K562 (cell line): ENCODE measurements around the gene EFNA2. TPM values are rescaled to one million over a fixed set of nuclear protein-coding genes. Genes with fewer than 3 reads are reported as not detected.

Experiments used
- C11orf30 ChIP-seq: fragments of 450-650 bp; IDR thresholded peaks from 2 replicates; pipeline ENCODE4 v1.6.1; 2016; ENCODE audit warnings: low read depth, mild to moderate bottlenecking
- DPF2 ChIP-seq: fragments of 450-650 bp; IDR thresholded peaks from 2 replicates; pipeline ENCODE4 v1.6.1; 2016
- E2F5 ChIP-seq: sonication (generic); formaldehyde crosslinking; IDR thresholded peaks from 2 replicates; pipeline ENCODE4 v1.8.0; 2022; ENCODE audit warnings: mild to moderate bottlenecking, missing genetic modification reagents
- HIVEP1 ChIP-seq: fragments of 250-450 bp; sonication (Bioruptor Pico); IDR thresholded peaks from 2 replicates; pipeline ENCODE4 v1.4.0; 2020; ENCODE audit warnings: mild to moderate bottlenecking
- HMGXB4 ChIP-seq: sonication (generic); formaldehyde crosslinking; IDR thresholded peaks from 2 replicates; pipeline ENCODE4 v1.8.1; 2023; ENCODE audit warnings: mild to moderate bottlenecking, missing genetic modification reagents
- KLF10 ChIP-seq: fragments of 250-450 bp; sonication (Bioruptor Pico); IDR thresholded peaks from 2 replicates; pipeline ENCODE4 v1.6.1; 2021; ENCODE audit warnings: matching md5 sums
- MCM5 ChIP-seq: fragments of 450-650 bp; IDR thresholded peaks from 2 replicates; pipeline ENCODE4 v1.6.1; 2016; ENCODE audit warnings: low read depth
- MTA1 ChIP-seq: fragments of 450-650 bp; IDR thresholded peaks from 2 replicates; pipeline ENCODE4 v1.6.1; 2017; ENCODE audit warnings: borderline replicate concordance
- NBN ChIP-seq: fragments of 450-650 bp; IDR thresholded peaks from 2 replicates; pipeline ENCODE4 v1.6.1; 2016; ENCODE audit warnings: low read depth, mild to moderate bottlenecking
- NCOR1 ChIP-seq: fragments of 450-650 bp; IDR thresholded peaks from 2 replicates; pipeline ENCODE4 v1.6.1; 2016; ENCODE audit warnings: mild to moderate bottlenecking, moderate library complexity
- NR2C1 ChIP-seq, 2 experiments: fragments of 450-650 bp; IDR thresholded peaks; 2 replicates each; pipeline ENCODE4 v1.6.1; 2017; ENCODE audit warnings: mild to moderate bottlenecking in 2 of 2, antibody characterized with exemption in 1 of 2, inconsistent platforms in 1 of 2, missing compliant biosample characterization in 1 of 2, missing genetic modification characterization in 1 of 2
- RNF2 ChIP-seq: sonication (generic); IDR thresholded peaks from 2 replicates; pipeline ENCODE4 v1.6.1; 2016
- SMARCB1 ChIP-seq: IDR thresholded peaks from 2 replicates; pipeline ENCODE4 v1.6.1; 2011; ENCODE audit warnings: improper control_type of control experiment, low read depth; ENCODE audit not compliant: insufficient read length
- TBP ChIP-seq: optimal IDR thresholded peaks from 2 replicates; pipeline ENCODE3; 2011; ENCODE audit warnings: low read depth, low read length, improper control_type of control experiment
- TSHZ1 ChIP-seq: fragments of 250-450 bp; sonication (Bioruptor Pico); IDR thresholded peaks from 2 replicates; pipeline ENCODE4 v1.4.0; 2020; ENCODE audit warnings: mild to moderate bottlenecking, moderate library complexity
- ZFX ChIP-seq: sonication (generic); formaldehyde crosslinking; IDR thresholded peaks from 2 replicates; pipeline ENCODE4 v1.8.0; 2022; ENCODE audit warnings: mild to moderate bottlenecking, missing genetic modification reagents, moderate library complexity
- ZNF253 ChIP-seq: fragments of 250-450 bp; sonication (Bioruptor Pico); conservative IDR thresholded peaks from 2 replicates; pipeline ENCODE4 v1.6.1; 2021; ENCODE audit warnings: mild to moderate bottlenecking
- ZNF717 ChIP-seq: fragments of 250-450 bp; sonication (Bioruptor Pico); IDR thresholded peaks from 2 replicates; pipeline ENCODE4 v1.5.0; 2021
- polyA plus RNA-seq, 8 experiments: library from polyadenylated mRNA; depleted of rRNA in 4 of 8; stranded (reverse) in 5 of 8; unstranded in 3 of 8; fragments of >200 nt; fragmentation: Nextera tagmentation in 2 of 8; fragmentation: Illumina TruSeq in 1 of 8; extraction: Ambion mirVana in 2 of 8; extraction: Trizol in 1 of 8; gene quantifications; 2 replicates each; pipeline versions ENCODE4 v1.2.1 to v1.2.3, GENCODE V29; 2011 to 2014; ENCODE audit warnings: inconsistent platforms in 1 of 8, missing spikeins in 1 of 8
- total RNA-seq, 7 experiments: library from RNA; depleted of rRNA in 6 of 7; stranded (reverse); fragments of >200 nt in 6 of 7; fragmentation: Illumina TruSeq in 2 of 7; extraction: Trizol in 2 of 7; gene quantifications; 2 replicates each; pipeline versions ENCODE4 v1.2.1 to v1.2.3, GENCODE V29; 2011 to 2021; ENCODE audit warnings: low replicate concordance in 1 of 7

Gene EFNA2
- total and polyA plus RNA-seq, 9 of the 15 experiments (the other 6 are each of a cell fraction or from before 2014, with no cell fraction given): 0.11 to 0.44 (median 0.15) TPM; not detected in 6

GRCh38 chr19:1248139-1248785 lies 37.4 kb upstream of the EFNA2 start, which contains the start of gene MIDN (continued):
- TF ChIP-seq ZNF253 (no peak), MTA1 (peak; percentile 22; the same call in 1 of the 2 replicates), TBP (peak; percentile 85), RNF2 (peak; percentile 45; the same call in 1 of the 2 replicates), NBN (0 out of 2 replicates have a peak, but pooled peaks have one; percentile 34), C11orf30 (peak; percentile 70), ZNF717 (CRISPR knock-in tag) (no peak), SMARCB1 (no peak), HIVEP1 (CRISPR knock-in tag) (no peak), ZFX (peak; percentile 88), HMGXB4 (0 out of 2 replicates have a peak, but pooled peaks have one; percentile 35), E2F5 (no peak), KLF10 (no peak), DPF2 (peak; percentile 57; the same call in 1 of the 2 replicates), TSHZ1 (CRISPR knock-in tag) (no peak), MCM5 (no peak), NCOR1 (peak; percentile 58; the same call in 1 of the 2 replicates), NR2C1 (IDR thresholded peaks at IDR 0.05) (no peak), NR2C1 (tag; IDR thresholded peaks at IDR 0.05) (no peak; the same call in 1 of the 2 replicates)
